ENCODE results near the gene AGBL4. TPM values are rescaled to one million over a fixed set of nuclear protein-coding genes. Genes with fewer than 3 reads are reported as not detected.

AGBL4 gene
- total and polyA plus RNA-seq, 11 donors: 0.40 to 1.4 (median 0.54) TPM; not detected in 3

GRCh38 chr1:48920851-48921250 is 1102.9 kb downstream of the AGBL4 start:
- Histone ChIP-seq H3K4me1 (peaks cover 0 to 5% (median 0%) of the 10 kb centered on the region in 12 donors), H3K36me3 (no peaks in the 10 kb centered on the region), H3K27me3 (no peaks in the 10 kb centered on the region), H3K9me3 (no peaks in the 10 kb centered on the region), H3K4me3 (no peak overlapping the region), H3K27ac (no peak overlapping the region)
- 77 to 93% (median 86%) methylated on average over 3 of the region's 3 CpGs for WGBS, 4 donors
- DNase-seq: no peak
- intact Hi-C loops (cut with DNase I): no loop called here
- TF ChIP-seq POLR2A (IDR thresholded peaks at IDR 0.05) (no peak), CTCF (IDR thresholded peaks at IDR 0.05) (no peak)
- no peak for ATAC-seq

GRCh38 chr1:48917901-48918603 is 1105.7 kb downstream of the AGBL4 start:
- WGBS, 4 donors: 65 to 78% (median 71%) methylated on average over 8 of the region's 8 CpGs
- H3K36me3 ChIP-seq: no peaks in the 10 kb centered on the region
- no peak overlapping the region for H3K27ac ChIP-seq
- intact Hi-C loops (cut with DNase I): loop anchor here in 1 of 10 donors (5.0 kb wide), 1 partner anchor 1414 kb away; no protein-coding TSS in a partner anchor
- ATAC-seq: no peak
- H3K4me1 ChIP-seq: peaks cover 0 to 6% (median 0%) of the 10 kb centered on the region in 12 donors
- no peak for TF ChIP-seq CTCF (IDR thresholded peaks at IDR 0.05)
- TF ChIP-seq POLR2A (IDR thresholded peaks at IDR 0.05): no peak
- H3K9me3 ChIP-seq: no peaks in the 10 kb centered on the region
- no peak for DNase-seq
- no peak overlapping the region for H3K4me3 ChIP-seq
- no peaks in the 10 kb centered on the region for H3K27me3 ChIP-seq

GRCh38 chr1:48917070-48917454 is 1106.7 kb downstream of the AGBL4 start:
- intact Hi-C loops (cut with DNase I): loop anchor here in 1 of 10 donors (5.0 kb wide), 1 partner anchor 1415 kb away; no protein-coding TSS in a partner anchor
- peaks cover 0 to 6% (median 0%) of the 10 kb centered on the region in 12 donors for H3K4me1 ChIP-seq
- H3K27ac ChIP-seq: no peak overlapping the region
- peaks cover 0 to 6% (median 0%) of the 10 kb centered on the region in 9 donors for H3K27me3 ChIP-seq
- DNase-seq: no peak
- no peak for ATAC-seq
- H3K4me3 ChIP-seq: no peak overlapping the region
- TF ChIP-seq CTCF (IDR thresholded peaks at IDR 0.05) (no peak), POLR2A (IDR thresholded peaks at IDR 0.05) (no peak)
- 91 to 93% (median 93%) methylated on average over 2 of the region's 2 CpGs for WGBS, 4 donors
- H3K9me3 ChIP-seq: no peaks in the 10 kb centered on the region
- no peaks in the 10 kb centered on the region for H3K36me3 ChIP-seq

- H3K36me3 ChIP-seq: no peaks in the 10 kb centered on the region
- H3K4me3 ChIP-seq: no peak overlapping the region
- ATAC-seq (peak in 1 of 4 donors; percentile 36), DNase-seq (no peak)
- TF ChIP-seq CTCF (IDR thresholded peaks at IDR 0.05) (peak in 8 of 12 donors; percentile 11 to 43 (median 32)), POLR2A (IDR thresholded peaks at IDR 0.05) (no peak)
- H3K27me3 ChIP-seq: peaks cover 0 to 12% (median 0%) of the 10 kb centered on the region in 9 donors
- no peaks in the 10 kb centered on the region for H3K9me3 ChIP-seq
- H3K27ac ChIP-seq: no peak overlapping the region
- 31 to 38% (median 33%) methylated on average over 5 of the region's 5 CpGs for WGBS, 4 donors
- H3K4me1 ChIP-seq: peaks cover 0 to 6% (median 0%) of the 10 kb centered on the region in 12 donors
- intact Hi-C loops (cut with DNase I): loop anchor here in 1 of 10 donors (5.0 kb wide), 1 partner anchor 1416 kb away; no protein-coding TSS in a partner anchor
These were observed 1107.4 kb downstream of the AGBL4 start for GRCh38 chr1:48916130-48917069.

All from heart left ventricle (tissue), 16 donors.